Measurements from ENCODE around the gene GHDC.
A peak's percentile ranks its signal among the peaks of the same experiment; 100 is the strongest.
"Not testable (repeated sequence)": the region's sequence is repeated elsewhere in the genome, so short reads cannot be mapped to it uniquely, and the experiment has no call there.

The GHDC gene, protein sequence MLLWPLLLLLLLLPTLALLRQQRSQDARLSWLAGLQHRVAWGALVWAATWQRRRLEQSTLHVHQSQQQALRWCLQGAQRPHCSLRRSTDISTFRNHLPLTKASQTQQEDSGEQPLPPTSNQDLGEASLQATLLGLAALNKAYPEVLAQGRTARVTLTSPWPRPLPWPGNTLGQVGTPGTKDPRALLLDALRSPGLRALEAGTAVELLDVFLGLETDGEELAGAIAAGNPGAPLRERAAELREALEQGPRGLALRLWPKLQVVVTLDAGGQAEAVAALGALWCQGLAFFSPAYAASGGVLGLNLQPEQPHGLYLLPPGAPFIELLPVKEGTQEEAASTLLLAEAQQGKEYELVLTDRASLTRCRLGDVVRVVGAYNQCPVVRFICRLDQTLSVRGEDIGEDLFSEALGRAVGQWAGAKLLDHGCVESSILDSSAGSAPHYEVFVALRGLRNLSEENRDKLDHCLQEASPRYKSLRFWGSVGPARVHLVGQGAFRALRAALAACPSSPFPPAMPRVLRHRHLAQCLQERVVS

DNA sequence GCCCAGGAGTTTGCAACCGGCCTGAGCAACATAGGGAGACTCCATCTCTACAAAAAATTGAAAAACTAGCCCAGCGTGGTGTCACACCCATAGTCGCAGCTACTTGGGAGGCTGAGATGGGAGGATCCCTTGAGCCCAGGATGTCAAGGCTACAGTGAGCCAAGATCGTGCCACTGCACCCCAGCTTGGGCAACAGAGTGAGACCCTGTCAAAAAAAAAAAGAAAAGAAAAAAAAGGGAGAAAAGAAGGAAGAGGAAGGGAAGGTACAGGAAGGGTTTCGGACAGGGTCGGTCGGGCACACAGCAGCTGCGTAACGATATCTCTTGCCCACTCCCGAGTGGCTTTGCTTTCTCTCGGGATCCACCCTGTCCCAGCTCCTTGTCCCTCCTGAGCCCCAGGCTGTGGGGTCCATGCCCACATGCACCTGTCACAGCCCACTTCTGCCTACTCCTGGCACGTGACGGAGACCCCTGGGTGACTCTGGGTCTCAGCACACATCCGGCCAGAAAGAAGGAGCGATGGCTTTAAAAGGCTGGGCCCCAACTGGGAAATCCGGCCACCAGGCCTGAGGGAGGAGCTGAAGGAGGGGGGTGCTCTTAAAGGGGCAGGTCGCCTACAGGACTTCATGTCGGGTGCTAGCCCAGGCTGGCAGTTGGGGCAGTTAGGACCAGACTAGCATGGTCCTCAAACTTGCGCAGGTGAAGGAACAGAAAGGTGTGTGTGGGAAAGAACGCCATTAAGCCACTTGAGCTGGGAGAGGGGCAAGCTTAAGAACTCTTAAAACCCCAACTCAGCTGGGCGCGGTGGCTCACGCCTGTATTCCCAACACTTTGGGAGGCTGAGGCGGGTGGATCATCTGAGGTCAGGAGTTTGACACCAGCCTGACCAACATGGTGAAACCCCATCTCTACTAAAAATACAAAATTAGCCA lies at the start of gene GHDC:
TSS of gene GHDC (minus strand) at position 526 of the 931 bp plus-strand sequence. CDS start 913 bp downstream, outside the sequence.
- Histone ChIP-seq H3K9me3 (ENCODE audit: control insufficient read depth, low read length) (no peaks in the 10 kb centered on the region), H3K4me3 (ENCODE audit: low read length) (peak within 1 kb of the TSS; percentile 95), H3K4me1 (ENCODE audit: control insufficient read depth, insufficient read depth, low read length) (peaks cover 7% of the 10 kb centered on the region), H3K9ac (ENCODE audit: low read length) (peak within 1 kb of the TSS; percentile 91), H3K27me3 (replicated peaks; ENCODE audit: control insufficient read depth, insufficient read depth, low read length) (no peaks in the 10 kb centered on the region), H3K36me3 (ENCODE audit: control insufficient read depth, insufficient read depth, low read length, severe bottlenecking) (no peaks in the 10 kb centered on the region)
- DNase-seq (ENCODE audit: low read depth) = peak; percentile 79

DNA sequence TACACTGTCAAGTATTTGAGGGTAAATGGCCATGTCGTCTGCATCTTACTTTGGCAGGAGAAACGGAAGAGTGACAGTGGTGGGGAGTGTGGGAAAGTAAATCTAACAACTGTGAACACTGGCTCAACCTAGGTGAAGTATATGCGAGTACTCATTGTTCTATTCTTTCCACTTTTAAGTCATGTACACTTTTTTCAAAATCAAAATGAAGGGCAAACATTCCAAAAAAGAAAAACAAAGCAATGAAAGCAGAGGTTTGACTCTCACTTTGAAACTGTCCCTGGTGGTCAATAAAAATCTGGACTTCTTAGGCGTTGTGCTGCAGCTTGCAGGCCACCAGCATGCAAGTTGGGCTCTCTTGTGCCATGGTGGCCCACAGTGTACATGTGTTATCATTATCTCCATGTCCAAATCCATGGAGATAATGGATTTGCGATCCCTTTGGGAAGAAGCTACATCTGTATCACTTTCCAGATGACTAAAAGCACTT lies 49.2 kb upstream of the GHDC start:
- Histone ChIP-seq H3K4me3 (ENCODE audit: low read length) (no peak overlapping the region), H3K9ac (ENCODE audit: low read length) (no peak overlapping the region), H3K9me3 (ENCODE audit: control insufficient read depth, low read length) (peaks cover 3% of the 10 kb centered on the region), H3K27me3 (replicated peaks; ENCODE audit: control insufficient read depth, insufficient read depth, low read length) (no peaks in the 10 kb centered on the region), H3K4me1 (ENCODE audit: control insufficient read depth, insufficient read depth, low read length) (peaks cover 11% of the 10 kb centered on the region), H3K36me3 (ENCODE audit: control insufficient read depth, insufficient read depth, low read length, severe bottlenecking) (no peaks in the 10 kb centered on the region)
- no peak for DNase-seq (ENCODE audit: low read depth)

DNA sequence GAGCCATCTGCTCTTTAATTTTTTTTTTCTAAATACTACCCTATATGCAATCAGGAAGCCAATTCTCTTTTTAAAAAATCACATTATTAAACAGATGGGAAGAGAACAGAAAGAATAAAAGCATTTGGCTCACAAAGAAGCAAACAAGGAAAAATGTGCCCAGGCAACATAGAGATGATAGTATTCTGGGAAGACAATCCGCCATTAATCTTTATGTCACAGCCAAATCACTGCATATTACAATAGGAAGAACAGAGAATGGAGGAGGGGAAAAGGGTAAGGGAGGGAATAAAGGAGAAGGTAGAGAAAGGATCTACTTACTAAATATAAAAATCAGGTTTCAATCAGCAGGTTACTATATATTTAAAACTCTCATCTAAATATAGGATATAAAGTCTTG lies 47.6 kb upstream of the GHDC start:
- no peaks in the 10 kb centered on the region for H3K27me3 ChIP-seq (replicated peaks; ENCODE audit: control insufficient read depth, insufficient read depth, low read length)
- H3K4me1 ChIP-seq (ENCODE audit: control insufficient read depth, insufficient read depth, low read length) = no peaks in the 10 kb centered on the region
- no peak for DNase-seq (ENCODE audit: low read depth)
- no peak overlapping the region for H3K9ac ChIP-seq (ENCODE audit: low read length)
- H3K36me3 ChIP-seq (ENCODE audit: control insufficient read depth, insufficient read depth, low read length, severe bottlenecking) = no peaks in the 10 kb centered on the region
- no peaks in the 10 kb centered on the region for H3K9me3 ChIP-seq (ENCODE audit: control insufficient read depth, low read length)
- no peak overlapping the region for H3K4me3 ChIP-seq (ENCODE audit: low read length)

DNA sequence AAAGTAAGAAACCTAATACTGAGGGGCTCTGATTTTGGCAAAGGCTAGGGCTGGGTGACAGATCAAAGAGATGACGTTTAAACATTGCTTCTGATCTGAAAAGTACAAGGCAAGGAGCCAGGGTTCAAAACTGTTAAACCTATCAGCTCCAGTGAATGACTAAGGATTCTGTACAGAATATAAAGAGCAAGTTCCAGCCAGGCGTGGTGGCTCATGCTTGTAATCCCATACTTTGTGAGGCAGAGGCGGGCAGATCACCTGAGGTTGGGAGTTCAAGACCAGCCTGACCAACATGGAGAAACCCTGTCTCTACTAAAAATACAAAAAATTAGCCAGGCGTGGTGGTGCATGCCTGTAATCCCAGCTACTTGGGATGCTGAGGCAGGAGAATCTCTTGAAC lies 46.6 kb upstream of the GHDC start:
- not testable (repeated sequence) for H3K4me1 ChIP-seq (ENCODE audit: control insufficient read depth, insufficient read depth, low read length); H3K9ac ChIP-seq (ENCODE audit: low read length); H3K36me3 ChIP-seq (ENCODE audit: control insufficient read depth, insufficient read depth, low read length, severe bottlenecking); H3K4me3 ChIP-seq (ENCODE audit: low read length); H3K27me3 ChIP-seq (replicated peaks; ENCODE audit: control insufficient read depth, insufficient read depth, low read length); H3K9me3 ChIP-seq (ENCODE audit: control insufficient read depth, low read length); DNase-seq (ENCODE audit: low read depth)

DNA sequence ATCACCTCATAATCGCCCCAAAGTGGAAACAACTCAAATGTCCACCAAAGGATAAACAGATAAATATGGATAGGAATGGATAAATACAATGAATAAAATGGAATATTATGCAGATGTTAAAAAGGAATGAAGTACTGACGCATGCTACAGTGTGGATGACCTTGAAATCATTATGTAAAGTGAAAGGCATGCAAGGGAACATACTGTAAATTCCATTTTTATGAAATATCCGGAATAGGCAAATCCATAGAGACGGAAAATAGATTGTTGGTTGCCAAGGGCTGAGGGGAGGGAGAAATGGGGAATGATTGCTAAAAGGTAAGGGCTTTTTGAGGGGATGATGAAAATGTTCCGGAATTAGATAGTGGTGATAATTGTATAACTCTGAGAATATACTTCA lies 45.9 kb upstream of the GHDC start:
- Histone ChIP-seq H3K4me3 (ENCODE audit: low read length) (no peak overlapping the region), H3K4me1 (ENCODE audit: control insufficient read depth, insufficient read depth, low read length) (no peaks in the 10 kb centered on the region), H3K36me3 (ENCODE audit: control insufficient read depth, insufficient read depth, low read length, severe bottlenecking) (no peaks in the 10 kb centered on the region), H3K9me3 (ENCODE audit: control insufficient read depth, low read length) (no peaks in the 10 kb centered on the region), H3K9ac (ENCODE audit: low read length) (no peak overlapping the region), H3K27me3 (replicated peaks; ENCODE audit: control insufficient read depth, insufficient read depth, low read length) (no peaks in the 10 kb centered on the region)
- DNase-seq (ENCODE audit: low read depth) = no peak

DNA sequence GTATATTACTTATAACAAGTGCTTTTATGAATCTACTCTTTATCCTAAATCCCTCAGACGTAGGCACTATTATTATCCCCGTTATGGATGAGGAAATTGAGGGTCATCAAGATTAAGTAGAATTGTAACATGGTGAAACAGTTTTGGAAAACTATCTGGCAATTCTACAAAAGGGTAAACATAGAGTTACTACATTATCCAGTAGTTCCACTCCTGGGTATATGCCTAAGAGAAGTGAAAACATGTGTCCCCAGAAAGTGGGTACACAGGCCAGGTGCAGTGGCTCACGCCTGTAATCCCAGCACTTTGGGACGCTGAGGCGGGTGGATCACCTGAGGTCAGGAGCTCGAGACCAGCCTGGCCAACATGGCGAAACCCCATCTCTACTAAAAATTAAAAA lies 45.3 kb upstream of the GHDC start:
- H3K9ac ChIP-seq (ENCODE audit: low read length); H3K9me3 ChIP-seq (ENCODE audit: control insufficient read depth, low read length); H3K4me1 ChIP-seq (ENCODE audit: control insufficient read depth, insufficient read depth, low read length); H3K36me3 ChIP-seq (ENCODE audit: control insufficient read depth, insufficient read depth, low read length, severe bottlenecking); H3K4me3 ChIP-seq (ENCODE audit: low read length); H3K27me3 ChIP-seq (replicated peaks; ENCODE audit: control insufficient read depth, insufficient read depth, low read length); DNase-seq (ENCODE audit: low read depth): not testable (repeated sequence)

DNA sequence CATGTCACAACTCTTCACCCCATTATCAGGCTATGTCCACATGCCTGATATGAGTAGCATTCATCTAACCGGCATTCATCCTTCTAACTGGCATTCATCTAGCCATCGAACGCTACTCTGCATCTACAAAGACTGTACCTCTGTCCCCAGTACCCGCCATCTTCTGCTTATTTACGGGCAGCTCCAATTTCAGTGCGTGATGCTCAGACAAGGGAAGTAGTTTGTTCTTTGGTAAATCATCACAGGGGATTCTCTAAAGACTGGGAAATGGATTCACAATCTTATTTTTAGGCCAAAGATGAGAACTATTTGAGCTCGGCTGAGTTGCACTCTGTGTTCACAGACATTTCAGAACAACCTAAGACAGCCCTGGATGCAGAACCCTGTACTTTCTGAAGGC lies 42.5 kb upstream of the GHDC start:
- no peaks in the 10 kb centered on the region for H3K27me3 ChIP-seq (replicated peaks; ENCODE audit: control insufficient read depth, insufficient read depth, low read length)
- DNase-seq (ENCODE audit: low read depth) = no peak

DNA sequence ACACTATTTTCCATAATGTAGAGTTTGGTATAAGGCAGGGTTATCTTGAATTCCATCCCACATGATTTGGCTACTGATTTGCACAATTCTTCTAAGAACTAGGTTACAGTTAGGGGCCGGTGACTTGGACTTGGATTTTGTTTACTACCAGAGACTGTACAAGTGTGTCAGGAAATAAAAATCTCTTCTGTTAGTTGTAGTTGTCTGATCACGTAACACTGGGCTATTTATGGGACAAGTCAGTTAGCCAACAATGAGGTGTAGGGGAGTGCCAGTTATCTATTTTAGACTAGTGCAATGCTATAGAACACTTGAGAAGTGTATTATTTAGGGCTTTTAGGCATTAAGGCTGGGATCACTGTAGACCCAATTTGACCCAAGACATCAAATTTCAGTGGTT lies 39.7 kb upstream of the GHDC start:
- Histone ChIP-seq H3K27me3 (replicated peaks; ENCODE audit: control insufficient read depth, insufficient read depth, low read length) (no peaks in the 10 kb centered on the region), H3K9ac (ENCODE audit: low read length) (no peak overlapping the region), H3K4me1 (ENCODE audit: control insufficient read depth, insufficient read depth, low read length) (peaks cover 11% of the 10 kb centered on the region), H3K9me3 (ENCODE audit: control insufficient read depth, low read length) (no peaks in the 10 kb centered on the region), H3K36me3 (ENCODE audit: control insufficient read depth, insufficient read depth, low read length, severe bottlenecking) (no peaks in the 10 kb centered on the region), H3K4me3 (ENCODE audit: low read length) (no peak overlapping the region)
- DNase-seq (ENCODE audit: low read depth) = no peak

More for the DNA sequence above, 42.5 kb upstream of the GHDC start:
- Histone ChIP-seq H3K9ac (ENCODE audit: low read length) (no peak overlapping the region), H3K4me1 (ENCODE audit: control insufficient read depth, insufficient read depth, low read length) (peaks cover 11% of the 10 kb centered on the region), H3K36me3 (ENCODE audit: control insufficient read depth, insufficient read depth, low read length, severe bottlenecking) (no peaks in the 10 kb centered on the region), H3K9me3 (ENCODE audit: control insufficient read depth, low read length) (no peaks in the 10 kb centered on the region), H3K4me3 (ENCODE audit: low read length) (no peak overlapping the region)

DNA sequence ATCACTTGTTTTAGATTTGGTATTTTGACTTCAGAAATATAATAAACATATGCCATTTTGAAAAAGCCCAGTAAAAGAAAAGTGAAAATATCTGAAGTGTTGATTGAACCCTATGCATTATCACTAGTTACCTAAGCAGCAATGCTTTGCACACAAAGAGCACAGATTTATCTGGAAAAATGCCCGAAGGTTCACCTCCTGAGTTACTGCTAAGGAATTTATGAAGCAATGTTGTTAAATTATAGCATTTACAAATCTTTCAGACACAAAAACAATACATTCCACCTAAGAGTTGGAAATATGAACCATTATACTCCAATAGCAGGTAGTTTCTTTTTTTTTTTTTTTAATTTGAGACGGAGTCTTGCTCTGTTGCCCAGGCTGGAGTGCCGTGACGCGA lies 38.9 kb upstream of the GHDC start:
- Histone ChIP-seq H3K27me3 (replicated peaks; ENCODE audit: control insufficient read depth, insufficient read depth, low read length) (no peaks in the 10 kb centered on the region), H3K9me3 (ENCODE audit: control insufficient read depth, low read length) (no peaks in the 10 kb centered on the region), H3K4me3 (ENCODE audit: low read length) (no peak overlapping the region), H3K4me1 (ENCODE audit: control insufficient read depth, insufficient read depth, low read length) (peaks cover 16% of the 10 kb centered on the region), H3K36me3 (ENCODE audit: control insufficient read depth, insufficient read depth, low read length, severe bottlenecking) (no peaks in the 10 kb centered on the region), H3K9ac (ENCODE audit: low read length) (no peak overlapping the region)
- DNase-seq (ENCODE audit: low read depth) = peak; percentile 50

DNA sequence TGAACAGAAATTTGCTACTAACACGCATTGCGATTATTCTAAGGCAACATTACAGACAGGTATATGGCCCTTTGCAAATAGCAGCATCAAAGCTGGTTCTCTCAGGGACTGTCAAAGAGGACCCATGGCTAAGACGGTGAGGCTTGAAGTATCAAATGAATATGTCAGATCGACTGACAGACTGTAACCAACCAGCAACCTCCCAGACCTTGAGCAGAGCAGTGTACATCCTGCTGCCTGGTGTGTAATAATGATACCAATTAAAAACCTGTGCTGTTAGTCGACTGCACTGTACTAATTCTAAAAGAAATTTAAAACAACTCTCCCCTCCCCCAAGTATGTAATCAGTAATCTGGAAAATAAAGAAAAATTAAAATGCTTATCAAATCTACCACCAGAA lies 35.9 kb upstream of the GHDC start:
- H3K4me3 ChIP-seq (ENCODE audit: low read length) = no peak overlapping the region
- no peak overlapping the region for H3K9ac ChIP-seq (ENCODE audit: low read length)
- DNase-seq (ENCODE audit: low read depth) = no peak
- H3K4me1 ChIP-seq (ENCODE audit: control insufficient read depth, insufficient read depth, low read length) = peaks cover 21% of the 10 kb centered on the region
- no peaks in the 10 kb centered on the region for H3K36me3 ChIP-seq (ENCODE audit: control insufficient read depth, insufficient read depth, low read length, severe bottlenecking)
- no peaks in the 10 kb centered on the region for H3K27me3 ChIP-seq (replicated peaks; ENCODE audit: control insufficient read depth, insufficient read depth, low read length)
- no peaks in the 10 kb centered on the region for H3K9me3 ChIP-seq (ENCODE audit: control insufficient read depth, low read length)

Measured in adipocyte (in vitro differentiated cells).